ENCODE results near the gene CHRM5. TPM values are rescaled to one million over a fixed set of nuclear protein-coding genes. Genes with fewer than 3 reads are reported as not detected.

The CHRM5 gene
- total and polyA plus RNA-seq, 9 of the 15 experiments (the other 6 are each of a cell fraction or from before 2014, with no cell fraction given), result not detected

Other genes with a start within 250 kb of the CHRM5 start
- 4.7 and 6.4 TPM in 2 replicates for gene AVEN, start 70.7 kb downstream of the CHRM5 start, total RNA-seq (2014; rRNA removed)
- 5.5 and 5.6 TPM in 2 replicates for gene AVEN, start 70.7 kb downstream of the CHRM5 start, total RNA-seq (2014; rRNA removed; fragmentation: Illumina TruSeq; extraction: Trizol)
- gene AVEN, start 70.7 kb downstream of the CHRM5 start, total RNA-seq (2015; rRNA removed; fragmentation: Illumina TruSeq; extraction: Trizol), result 3.7 and 3.9 TPM in 2 replicates
- 3.7 and 4.8 TPM in 2 replicates for gene AVEN, start 70.7 kb downstream of the CHRM5 start, total RNA-seq (2021)
- 2.8 and 2.9 TPM in 2 replicates for gene AVEN, start 70.7 kb downstream of the CHRM5 start, polyA plus RNA-seq (2011; rRNA removed)
- 3.2 and 4.8 TPM in 2 replicates for gene AVEN, start 70.7 kb downstream of the CHRM5 start, polyA plus RNA-seq (2014; fragmentation: Illumina TruSeq; extraction: Trizol)
- 1 to 10 TPM; 1.5 to 1.9 TPM for gene AVEN, start 70.7 kb downstream of the CHRM5 start, polyA plus RNA-seq (2014; fragmentation: Nextera tagmentation; extraction: Ambion mirVana)
- 3.3 and 4.7 TPM in 2 replicates for gene AVEN, start 70.7 kb downstream of the CHRM5 start, polyA plus RNA-seq (2014; rRNA removed)
- 33.5 and 34.1 TPM in 2 replicates for gene EMC7, start 133.4 kb downstream of the CHRM5 start, total RNA-seq (2014; rRNA removed)
- gene EMC7, start 133.4 kb downstream of the CHRM5 start, total RNA-seq (2014; rRNA removed; fragmentation: Illumina TruSeq; extraction: Trizol), result 43.2 and 50.4 TPM in 2 replicates
- gene EMC7, start 133.4 kb downstream of the CHRM5 start, total RNA-seq (2015; rRNA removed; fragmentation: Illumina TruSeq; extraction: Trizol), result 44.8 and 49.7 TPM in 2 replicates
- gene EMC7, start 133.4 kb downstream of the CHRM5 start, total RNA-seq (2021), result 56.4 and 63.7 TPM in 2 replicates
- 64.2 and 80.2 TPM in 2 replicates for gene EMC7, start 133.4 kb downstream of the CHRM5 start, polyA plus RNA-seq (2011; rRNA removed)
- 92.8 and 102 TPM in 2 replicates for gene EMC7, start 133.4 kb downstream of the CHRM5 start, polyA plus RNA-seq (2014; fragmentation: Illumina TruSeq; extraction: Trizol)
- gene EMC7, start 133.4 kb downstream of the CHRM5 start, polyA plus RNA-seq (2014; fragmentation: Nextera tagmentation; extraction: Ambion mirVana), result 10 to 100 TPM; 25.8 to 48.3 TPM
- gene EMC7, start 133.4 kb downstream of the CHRM5 start, polyA plus RNA-seq (2014; rRNA removed), result 64.3 and 73.1 TPM in 2 replicates
- gene PGBD4, start 133.6 kb downstream of the CHRM5 start, total RNA-seq (2014; rRNA removed), result 2.2 TPM in 2 replicates
- 3.0 and 3.1 TPM in 2 replicates for gene PGBD4, start 133.6 kb downstream of the CHRM5 start, total RNA-seq (2014; rRNA removed; fragmentation: Illumina TruSeq; extraction: Trizol)
- gene PGBD4, start 133.6 kb downstream of the CHRM5 start, total RNA-seq (2015; rRNA removed; fragmentation: Illumina TruSeq; extraction: Trizol), result 2.9 and 3.3 TPM in 2 replicates
- 2.1 and 2.2 TPM in 2 replicates for gene PGBD4, start 133.6 kb downstream of the CHRM5 start, total RNA-seq (2021)
- gene PGBD4, start 133.6 kb downstream of the CHRM5 start, polyA plus RNA-seq (2011; rRNA removed), result 4.3 and 4.9 TPM in 2 replicates
- gene PGBD4, start 133.6 kb downstream of the CHRM5 start, polyA plus RNA-seq (2014; fragmentation: Illumina TruSeq; extraction: Trizol), result 3.0 and 3.4 TPM in 2 replicates
- 1 to 10 TPM; 2.3 to 2.5 TPM for gene PGBD4, start 133.6 kb downstream of the CHRM5 start, polyA plus RNA-seq (2014; fragmentation: Nextera tagmentation; extraction: Ambion mirVana)
- gene PGBD4, start 133.6 kb downstream of the CHRM5 start, polyA plus RNA-seq (2014; rRNA removed), result 2.7 and 3.2 TPM in 2 replicates
- 21.2 and 21.3 TPM in 2 replicates for gene KATNBL1, start 241.6 kb downstream of the CHRM5 start, total RNA-seq (2014; rRNA removed)
- gene KATNBL1, start 241.6 kb downstream of the CHRM5 start, total RNA-seq (2014; rRNA removed; fragmentation: Illumina TruSeq; extraction: Trizol), result 40.0 and 51.1 TPM in 2 replicates
- gene KATNBL1, start 241.6 kb downstream of the CHRM5 start, total RNA-seq (2015; rRNA removed; fragmentation: Illumina TruSeq; extraction: Trizol), result 34.3 and 40.2 TPM in 2 replicates
- 27.8 and 30.0 TPM in 2 replicates for gene KATNBL1, start 241.6 kb downstream of the CHRM5 start, total RNA-seq (2021)
- gene KATNBL1, start 241.6 kb downstream of the CHRM5 start, polyA plus RNA-seq (2011; rRNA removed), result 43.5 and 46.0 TPM in 2 replicates
- gene KATNBL1, start 241.6 kb downstream of the CHRM5 start, polyA plus RNA-seq (2014; fragmentation: Illumina TruSeq; extraction: Trizol), result 18.2 and 22.3 TPM in 2 replicates
- gene KATNBL1, start 241.6 kb downstream of the CHRM5 start, polyA plus RNA-seq (2014; fragmentation: Nextera tagmentation; extraction: Ambion mirVana), result 10 to 100 TPM in 1 of 2 experiments, 1 to 10 TPM in 1; 6.6 to 10.6 TPM
- gene KATNBL1, start 241.6 kb downstream of the CHRM5 start, polyA plus RNA-seq (2014; rRNA removed), result 24.0 and 27.7 TPM in 2 replicates

Measured in K562 (cell line).